ENCODE measurements around the gene ZSCAN12.

DNA sequence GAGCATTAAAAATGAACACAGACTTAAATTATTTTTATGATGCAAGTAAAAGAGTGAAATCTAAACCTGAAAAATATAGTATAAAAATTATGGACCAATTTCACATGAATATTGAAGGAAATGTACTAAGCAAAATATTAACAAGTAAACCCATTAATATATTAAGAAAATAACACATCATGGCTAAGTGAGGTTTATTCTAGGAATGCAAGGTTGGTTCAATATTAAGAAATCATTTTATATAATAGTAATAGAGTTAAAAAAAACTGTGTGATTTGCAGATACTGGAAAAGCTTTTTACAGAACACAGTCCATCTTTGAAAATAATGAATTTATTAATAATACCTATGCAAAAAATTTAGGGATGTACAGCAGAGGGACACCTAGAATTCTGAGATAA lies 20.9 kb downstream of the ZSCAN12 start:
- TF ChIP-seq POLR2A (IDR thresholded peaks at IDR 0.05; ENCODE audit: low read length): no peak
- TF ChIP-seq GATA1 (IDR thresholded peaks at IDR 0.05; ENCODE audit: low read depth, low read length): no peak
